HG03432 (cell line): ENCODE measurements around the gene RBAK.
"Not testable (repeated sequence)": the region's sequence is repeated elsewhere in the genome, so short reads cannot be mapped to it uniquely, and the experiment has no call there.

Experiments used
- ATAC-seq: cut with Tn5 transposase; IDR thresholded peaks from one replicate; pipeline ENCODE4 v1.9.1; 2021; ENCODE audit warnings: mild to moderate bottlenecking, moderate library complexity; ENCODE audit not compliant: unreplicated experiment

RBAK gene

DNA sequence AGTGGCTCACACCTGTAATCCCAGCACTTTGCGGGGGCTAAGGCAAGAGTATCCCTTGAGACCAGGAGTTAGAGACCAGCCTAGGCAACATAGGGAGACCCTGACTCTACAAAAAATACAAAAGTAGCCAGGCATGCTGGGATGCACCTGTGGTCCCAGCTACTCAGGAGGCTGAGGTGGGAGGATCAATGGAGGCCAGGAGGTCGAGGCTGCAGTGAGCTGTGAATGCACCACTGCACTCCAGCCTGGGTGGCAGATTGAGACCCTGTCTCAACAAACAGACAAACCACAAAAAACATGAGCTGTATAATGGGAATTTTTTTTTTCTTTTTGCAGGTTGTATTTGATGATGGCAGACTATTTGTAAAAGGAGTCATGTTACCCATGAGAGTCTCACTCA, 1.5 kb downstream of the RBAK start:
- not testable (repeated sequence) for ATAC-seq

DNA sequence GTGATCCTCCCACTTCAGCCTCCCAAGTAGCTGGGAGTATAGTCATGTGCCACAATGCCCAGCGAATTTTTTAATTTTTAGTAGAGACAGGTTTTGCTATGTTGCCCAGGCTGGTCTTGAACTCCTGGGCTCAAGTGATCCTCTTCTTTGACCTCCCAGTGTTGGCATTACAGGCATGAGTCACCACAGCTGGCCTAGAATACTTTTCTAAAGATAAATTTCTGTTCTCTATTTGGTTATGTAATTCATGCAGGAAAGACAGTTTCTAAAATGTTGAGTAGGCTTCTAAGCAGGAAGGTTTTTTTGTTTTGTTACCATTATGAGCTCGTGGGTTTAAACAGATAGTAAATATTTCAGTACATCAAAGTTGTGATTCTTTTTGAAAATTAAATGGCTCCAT, 5.0 kb downstream of the RBAK start:
- no peak for ATAC-seq

DNA sequence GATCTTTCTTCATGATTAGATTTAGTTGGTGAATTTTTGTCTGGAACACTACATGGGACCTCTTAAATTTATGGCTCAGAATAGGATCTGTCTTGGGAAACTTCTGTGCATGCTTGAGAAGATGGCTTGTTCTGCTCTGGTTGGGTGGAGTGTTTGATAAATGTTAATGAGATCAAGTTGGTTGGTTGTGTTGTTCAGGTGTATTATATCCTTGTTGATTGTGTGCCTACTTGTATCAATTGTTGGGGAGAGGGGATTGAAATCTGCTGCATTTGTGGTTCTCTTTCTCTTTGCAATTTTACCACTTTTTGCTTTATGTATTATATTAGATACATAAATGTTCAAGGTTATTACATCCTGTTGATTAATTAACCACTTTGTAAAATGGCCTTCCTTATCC, 6.1 kb downstream of the RBAK start:
- ATAC-seq = not testable (repeated sequence)

DNA sequence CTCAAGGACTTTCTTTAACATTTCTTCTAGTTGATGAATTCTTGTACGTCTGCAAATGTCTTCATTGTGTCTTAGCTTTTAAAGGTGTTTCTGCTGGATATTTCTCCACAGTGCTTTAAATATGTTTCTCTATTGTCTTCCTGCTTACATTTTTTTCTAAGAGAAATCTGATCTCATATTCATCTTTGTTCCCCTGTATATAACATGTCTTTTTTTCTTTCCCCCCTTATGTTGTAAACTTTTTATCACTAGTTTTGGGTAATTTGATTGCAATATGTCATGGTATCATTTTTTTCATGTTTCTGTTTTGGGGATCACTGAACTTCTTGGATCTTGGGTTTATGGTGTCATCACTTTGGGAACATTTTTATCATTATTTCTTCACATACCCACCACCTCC, 7.5 kb downstream of the RBAK start:
- ATAC-seq = no peak

DNA sequence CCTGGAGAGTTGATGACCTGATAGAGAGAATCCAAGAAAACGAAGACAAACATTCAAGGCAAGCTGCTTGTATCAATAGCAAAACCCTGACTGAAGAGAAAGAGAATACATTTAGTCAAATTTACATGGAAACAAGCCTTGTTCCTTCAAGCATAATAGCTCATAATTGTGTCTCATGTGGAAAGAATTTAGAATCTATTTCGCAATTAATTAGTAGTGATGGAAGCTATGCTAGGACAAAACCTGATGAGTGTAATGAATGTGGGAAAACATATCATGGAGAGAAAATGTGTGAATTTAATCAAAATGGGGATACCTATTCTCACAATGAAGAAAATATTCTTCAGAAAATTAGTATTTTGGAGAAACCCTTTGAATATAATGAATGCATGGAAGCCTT, 18.0 kb downstream of the RBAK start:
- ATAC-seq = no peak

DNA sequence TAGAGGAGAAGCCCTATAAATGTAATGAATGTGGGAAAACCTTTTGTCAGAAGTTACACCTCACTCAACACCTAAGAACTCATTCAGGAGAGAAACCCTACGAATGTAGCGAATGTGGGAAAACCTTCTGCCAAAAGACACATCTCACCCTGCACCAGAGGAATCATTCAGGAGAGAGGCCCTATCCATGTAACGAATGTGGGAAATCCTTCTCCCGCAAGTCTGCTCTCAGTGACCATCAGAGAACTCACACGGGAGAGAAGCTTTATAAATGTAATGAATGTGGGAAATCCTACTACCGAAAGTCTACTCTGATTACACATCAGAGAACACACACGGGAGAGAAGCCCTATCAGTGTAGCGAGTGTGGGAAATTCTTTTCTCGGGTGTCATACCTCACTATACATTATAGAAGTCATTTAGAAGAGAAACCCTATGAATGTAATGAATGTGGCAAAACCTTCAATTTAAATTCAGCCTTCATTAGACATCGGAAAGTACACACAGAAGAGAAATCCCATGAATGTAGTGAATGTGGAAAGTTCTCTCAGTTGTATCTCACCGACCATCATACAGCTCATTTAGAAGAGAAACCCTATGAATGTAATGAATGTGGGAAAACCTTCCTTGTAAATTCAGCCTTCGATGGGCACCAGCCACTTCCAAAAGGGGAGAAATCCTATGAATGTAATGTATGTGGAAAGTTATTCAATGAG, 18.9 kb downstream of the RBAK start:
- no peak for ATAC-seq

DNA sequence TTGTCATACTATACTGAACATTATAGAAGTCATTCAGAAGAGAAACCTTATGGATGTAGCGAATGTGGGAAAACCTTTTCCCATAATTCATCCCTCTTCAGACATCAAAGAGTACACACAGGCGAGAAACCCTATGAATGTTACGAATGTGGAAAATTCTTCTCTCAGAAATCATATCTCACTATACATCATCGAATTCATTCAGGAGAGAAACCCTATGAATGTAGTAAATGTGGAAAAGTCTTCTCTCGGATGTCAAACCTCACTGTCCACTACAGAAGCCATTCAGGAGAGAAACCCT, 19.4 kb downstream of the RBAK start:
- no peak for ATAC-seq

DNA sequence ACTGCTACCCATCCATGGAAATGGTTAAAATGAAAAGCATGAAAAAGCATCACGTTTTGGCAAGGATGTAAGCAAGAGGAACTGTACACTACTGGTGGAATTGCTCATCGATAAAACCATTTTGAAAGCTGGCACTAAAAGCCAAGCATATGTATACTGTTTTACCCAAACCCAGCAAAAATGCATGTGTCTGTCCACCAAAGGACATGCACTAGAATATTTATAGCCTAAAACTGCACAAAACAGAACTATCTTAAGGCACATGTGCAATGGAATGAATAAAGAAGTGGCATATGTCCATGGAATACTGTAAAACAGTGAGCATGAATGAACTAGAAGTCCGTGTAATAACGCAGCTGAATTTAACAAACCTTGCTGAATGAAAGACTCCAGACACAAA, 22.9 kb downstream of the RBAK start:
- no peak for ATAC-seq

DNA sequence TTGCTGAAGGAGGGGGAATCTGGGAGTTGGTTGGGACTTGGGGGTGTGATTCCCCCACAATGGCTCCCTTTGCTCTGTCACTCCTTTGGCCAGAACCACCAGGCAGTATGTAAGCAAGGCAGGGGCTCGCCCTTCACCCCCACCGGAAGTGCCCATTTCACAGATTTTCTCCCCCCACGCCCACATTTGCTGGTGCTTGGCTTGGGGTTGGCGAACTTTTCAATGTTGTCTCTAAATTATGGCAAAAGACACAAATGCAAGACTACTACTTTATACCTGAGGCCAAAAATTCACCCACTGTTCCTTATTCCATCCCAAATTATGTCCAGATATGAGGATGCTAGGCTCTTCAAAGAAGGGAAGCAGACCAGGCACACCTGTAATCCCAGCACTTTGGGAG, 24.5 kb downstream of the RBAK start:
- no peak for ATAC-seq

DNA sequence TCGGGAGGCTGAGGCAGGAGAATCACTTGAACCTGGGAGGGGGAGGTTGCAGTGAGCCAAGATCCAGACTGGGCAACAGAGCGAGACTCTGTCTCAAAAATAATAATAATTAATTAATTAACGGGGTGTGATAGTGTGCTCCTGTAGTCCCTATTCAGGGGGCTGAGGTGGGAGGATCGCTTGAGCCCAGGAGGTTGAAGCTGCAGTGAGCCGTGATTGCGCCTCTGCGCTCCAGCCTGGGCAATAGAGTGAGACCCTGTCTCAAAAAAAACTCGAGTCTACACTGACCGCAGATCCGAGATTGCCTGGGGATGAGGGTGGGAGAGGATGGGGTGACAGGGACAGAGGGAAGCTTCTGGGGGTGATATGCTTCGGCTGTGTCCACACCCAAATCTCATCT, 29.5 kb downstream of the RBAK start:
- ATAC-seq = not testable (repeated sequence)

DNA sequence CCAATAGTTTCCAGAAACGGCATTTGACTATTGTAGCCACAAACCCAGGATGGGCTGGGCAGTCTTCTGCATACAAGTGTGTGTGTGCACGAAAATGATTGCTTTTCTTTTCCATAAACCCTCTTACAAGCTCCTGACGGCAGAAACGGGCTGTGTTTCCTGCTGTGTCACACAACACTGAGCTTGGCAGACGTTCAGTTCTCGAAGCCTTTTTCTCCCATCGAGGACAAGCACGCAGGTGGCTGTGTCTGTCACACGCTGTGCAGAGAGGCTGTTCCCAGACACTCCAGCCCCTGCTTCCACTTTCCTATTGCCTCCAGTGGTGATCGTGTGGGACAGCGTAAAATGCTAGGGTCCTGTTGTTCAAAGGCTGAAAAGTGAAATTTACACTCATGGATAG, 32.1 kb downstream of the RBAK start:
- no peak for ATAC-seq

DNA sequence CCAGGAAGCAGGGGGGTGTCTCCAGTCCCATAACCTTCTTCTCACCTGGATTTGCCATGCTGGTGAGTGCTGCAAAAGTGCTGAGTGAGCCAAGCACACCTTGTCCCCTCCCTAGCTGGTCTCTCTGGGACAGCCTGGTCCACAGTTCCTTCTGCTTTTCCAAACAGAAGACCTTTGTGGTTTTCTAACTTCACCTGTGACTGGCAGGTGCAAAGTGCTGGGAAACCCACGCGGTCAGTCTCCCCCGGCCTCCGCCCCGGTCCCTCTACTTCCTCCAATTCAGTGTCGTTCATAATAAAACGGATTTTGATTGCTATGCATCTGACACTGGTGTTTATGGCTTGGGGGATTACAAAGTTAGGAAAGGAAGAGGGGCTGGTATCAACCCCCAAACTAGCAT, 37.1 kb downstream of the RBAK start:
- ATAC-seq = no peak

DNA sequence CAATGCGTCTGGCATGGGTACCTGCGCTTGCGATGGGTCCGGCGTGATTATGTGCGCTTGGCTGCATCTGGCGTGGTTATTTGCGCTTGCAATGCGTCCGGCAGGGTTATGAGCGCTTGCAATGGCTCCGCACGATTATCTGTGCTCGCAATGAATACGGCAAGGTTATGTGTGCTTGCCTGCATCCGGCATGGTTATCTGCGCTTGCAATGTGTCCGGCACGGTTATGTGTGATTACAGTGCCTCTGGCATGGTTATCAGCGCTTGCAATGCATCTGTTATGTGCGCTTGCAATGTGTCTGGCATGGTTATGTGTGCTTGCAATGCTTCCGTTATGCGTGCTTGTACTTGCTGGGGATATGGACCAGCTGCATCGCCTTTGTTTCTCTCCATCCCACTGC, 37.7 kb downstream of the RBAK start:
- no peak for ATAC-seq

DNA sequence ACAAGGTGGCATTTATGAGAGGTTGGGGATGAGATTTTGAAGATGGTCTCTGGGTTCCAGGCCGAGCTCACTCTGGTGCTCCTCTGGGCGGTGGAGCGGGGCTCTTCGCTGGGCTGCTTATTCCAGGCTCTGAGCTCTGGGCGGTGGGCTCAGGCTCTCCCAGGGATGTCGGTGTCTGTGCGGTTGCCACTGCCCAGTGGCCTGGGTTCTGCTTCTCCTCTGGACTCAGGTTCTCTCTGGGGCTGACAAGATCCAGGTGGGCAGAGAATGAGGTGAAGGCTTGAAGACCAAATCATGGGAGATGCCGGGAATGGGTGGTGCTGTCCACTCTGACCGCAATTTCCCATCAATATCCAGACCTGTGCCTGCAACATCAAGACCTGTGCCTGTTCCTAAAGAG, 40.6 kb downstream of the RBAK start:
- no peak for ATAC-seq

DNA sequence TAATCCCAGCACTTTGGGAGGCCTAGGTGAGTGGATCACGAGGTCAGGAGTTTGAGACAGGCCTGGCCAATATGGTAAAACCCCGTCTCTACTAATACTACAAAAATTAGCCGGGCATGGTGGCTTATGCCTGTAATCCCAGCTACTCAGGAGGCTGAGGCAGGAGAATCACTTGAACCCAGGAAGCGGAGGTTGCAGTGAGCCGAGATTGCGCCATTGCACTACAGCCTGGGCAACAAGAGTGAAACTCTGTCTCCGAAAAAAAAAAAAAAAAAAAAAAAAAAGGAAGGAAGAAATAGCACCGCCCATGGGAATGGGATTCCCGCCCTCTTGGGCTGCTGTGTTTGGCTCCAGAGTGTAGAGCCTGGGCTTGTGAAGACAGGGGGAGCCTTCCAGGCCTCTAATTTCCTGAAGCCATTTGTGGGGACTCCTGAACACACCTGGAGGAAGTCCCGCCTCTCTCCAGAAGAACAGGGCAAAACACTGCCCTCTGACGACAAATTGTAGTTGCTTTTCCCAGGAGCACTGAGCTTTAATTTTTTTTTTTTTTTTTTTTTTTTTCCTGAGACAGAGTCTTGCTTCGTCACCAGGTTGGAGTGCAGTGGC, 42.7 kb downstream of the RBAK start:
- not testable (repeated sequence) for ATAC-seq

DNA sequence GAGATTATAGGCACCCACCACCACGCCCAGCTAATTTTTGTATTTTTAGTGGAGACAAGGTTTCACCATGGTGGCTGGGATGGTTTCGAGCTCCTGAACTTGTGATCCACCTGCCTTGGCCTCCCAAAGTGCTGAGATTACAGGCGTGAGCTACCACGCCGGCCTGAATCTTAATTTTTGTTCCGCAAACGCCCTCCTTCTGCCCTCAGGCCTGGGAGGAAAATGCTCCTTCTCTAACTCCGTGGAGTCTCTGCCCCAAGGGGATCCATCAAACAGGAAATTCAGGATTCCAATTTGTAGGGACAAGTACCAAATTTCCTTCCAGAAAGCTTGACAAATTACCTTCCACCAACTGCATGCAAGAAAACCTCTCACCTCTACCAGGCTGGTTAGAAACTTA, 43.2 kb downstream of the RBAK start:
- ATAC-seq = no peak

DNA sequence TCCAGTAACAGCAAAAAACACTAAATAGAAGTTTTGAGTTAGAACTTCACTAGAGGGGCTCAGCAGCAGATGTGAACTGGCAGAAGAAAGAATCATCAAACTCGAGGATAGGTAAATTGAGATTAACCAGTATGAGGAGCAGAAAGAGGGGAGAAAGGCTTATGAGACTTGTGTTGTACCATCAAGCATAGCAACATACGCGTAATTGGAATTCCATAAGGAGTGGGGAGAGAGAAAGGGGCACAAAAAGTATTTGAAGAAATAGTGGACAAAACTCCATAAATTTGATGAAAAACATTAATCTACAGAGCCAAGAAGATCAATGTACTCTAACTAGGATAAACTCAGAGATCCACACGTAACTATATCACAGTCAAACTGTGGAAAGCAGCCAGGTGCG, 48.3 kb downstream of the RBAK start:
- ATAC-seq = no peak

DNA sequence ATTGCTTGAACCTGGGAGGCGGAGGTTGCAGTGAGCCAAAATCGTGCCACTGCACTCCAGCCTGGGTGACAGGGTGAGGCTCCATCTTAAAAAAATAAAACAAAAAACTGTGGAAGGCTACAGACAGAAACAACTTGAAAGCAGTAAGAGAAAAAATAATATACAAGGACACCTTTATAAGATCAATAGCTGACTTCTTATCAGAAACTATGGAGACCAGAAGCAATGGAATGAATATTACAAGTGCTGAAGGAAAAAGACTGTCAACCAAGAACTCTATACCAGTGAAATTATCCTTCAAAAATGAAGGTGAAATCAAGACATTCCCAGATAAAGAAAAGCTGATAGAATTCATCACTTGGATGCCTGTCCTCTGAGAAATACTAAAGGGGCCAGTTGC, 49.0 kb downstream of the RBAK start:
- no peak for ATAC-seq

DNA sequence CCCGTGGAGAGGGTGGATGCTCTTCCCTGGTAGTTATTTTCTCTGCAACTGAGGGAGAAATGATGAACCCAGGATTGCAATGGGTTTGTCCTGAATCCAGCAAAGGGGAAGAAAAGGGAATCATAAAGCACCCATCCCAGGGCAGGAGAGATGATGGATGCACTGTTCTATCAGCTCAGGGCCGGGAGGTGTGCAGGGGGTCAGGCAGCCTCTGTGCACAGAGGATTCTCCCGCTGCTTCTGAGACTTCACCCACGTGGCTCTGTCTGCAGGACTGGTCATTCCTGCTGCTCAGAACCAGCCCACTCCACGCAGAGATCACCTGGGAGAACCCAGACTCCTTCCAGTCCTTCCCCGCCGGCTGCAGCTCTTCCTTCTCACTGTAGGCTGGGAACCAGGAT, 70.7 kb downstream of the RBAK start:
- no peak for ATAC-seq

DNA sequence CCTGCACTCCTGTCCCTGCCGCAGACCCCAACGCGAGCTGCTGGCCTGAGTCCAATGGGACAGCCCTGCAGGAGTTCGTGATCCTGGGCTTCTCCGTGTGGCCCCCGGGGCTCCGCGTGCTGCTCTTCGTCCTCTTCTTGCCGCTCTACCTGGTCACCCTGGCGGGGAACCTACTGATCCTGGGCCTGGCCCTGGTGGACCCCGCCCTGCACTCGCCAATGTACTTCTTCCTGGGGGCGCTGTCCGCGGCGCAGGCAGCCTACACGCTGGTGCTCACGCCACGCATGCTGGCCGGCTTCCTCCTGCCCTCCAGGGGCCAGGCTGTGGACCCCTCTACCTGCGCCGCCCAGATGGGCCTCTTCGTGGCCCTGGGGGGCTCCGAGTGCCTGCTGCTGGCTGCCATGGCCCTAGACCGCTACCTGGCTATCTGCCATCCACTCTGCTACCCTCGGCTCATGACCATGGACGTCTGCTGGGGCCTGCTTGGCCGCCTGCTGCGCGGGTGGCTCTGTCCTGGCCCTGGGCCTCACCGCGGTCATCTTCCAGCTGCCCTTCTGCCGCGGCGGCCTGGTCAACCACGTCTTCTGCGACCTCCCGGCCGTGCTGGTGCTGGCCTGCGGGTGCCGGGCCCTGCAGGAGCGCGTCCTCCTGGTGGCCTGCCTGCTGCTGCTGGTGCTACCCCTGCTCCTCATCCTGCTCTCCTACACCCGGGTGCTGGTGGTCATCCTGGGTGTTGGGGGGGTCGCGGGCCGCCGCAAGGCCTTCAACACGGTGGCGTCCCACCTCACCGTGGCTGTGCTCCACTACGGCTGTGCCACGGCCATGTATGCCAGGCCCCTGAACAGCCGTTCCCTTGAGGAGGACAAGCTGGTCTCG, 71.7 kb downstream of the RBAK start:
- ATAC-seq = no peak
